SJSA1 (cell line): ENCODE data around the gene CFAP90. TPM values are rescaled to one million over a fixed set of nuclear protein-coding genes. Genes with fewer than 3 reads are reported as not detected.

Experiments used
- DNase-seq, 2 experiments: peaks; one replicate each; pipeline ENCODE4 v3.0.0-alpha.2; 2015 to 2020; ENCODE audit warnings: low spot score in 2 of 2, low read depth in 1 of 2
- H3K27ac ChIP-seq: fragments of 250-450 bp; sonication (Bioruptor Pico); 2 replicates; pipeline ENCODE4 v1.5.1; 2020; ENCODE audit warnings: mild to moderate bottlenecking, moderate library complexity
- H3K27me3 ChIP-seq: fragments of 250-450 bp; sonication (Bioruptor Pico); replicated peaks from 2 replicates; pipeline ENCODE4 v1.5.1; 2020; ENCODE audit warnings: mild to moderate bottlenecking, moderate library complexity
- H3K36me3 ChIP-seq: fragments of 250-450 bp; sonication (Bioruptor Pico); 2 replicates; pipeline ENCODE4 v1.5.1; 2020; ENCODE audit warnings: mild to moderate bottlenecking
- H3K4me1 ChIP-seq: fragments of 250-450 bp; sonication (Bioruptor Pico); replicated peaks from 2 replicates; pipeline ENCODE4 v1.6.1; 2021; ENCODE audit warnings: mild to moderate bottlenecking
- H3K4me3 ChIP-seq: fragments of 250-450 bp; sonication (Bioruptor Pico); 2 replicates; pipeline ENCODE4 v1.5.1; 2020; ENCODE audit warnings: mild to moderate bottlenecking
- H3K9me3 ChIP-seq: fragments of 250-450 bp; sonication (Bioruptor Pico); replicated peaks from 2 replicates; pipeline ENCODE4 v1.5.1; 2020; ENCODE audit warnings: mild to moderate bottlenecking
- total RNA-seq: library from RNA; depleted of rRNA; stranded (reverse); fragments of >200 nt; shearing (Covaris generic); gene quantifications from 2 replicates; pipeline ENCODE4 v1.2.3, GENCODE V29; 2014

Gene CFAP90
- total RNA-seq, 1 experiment from 2014 or later: not detected

DNA sequence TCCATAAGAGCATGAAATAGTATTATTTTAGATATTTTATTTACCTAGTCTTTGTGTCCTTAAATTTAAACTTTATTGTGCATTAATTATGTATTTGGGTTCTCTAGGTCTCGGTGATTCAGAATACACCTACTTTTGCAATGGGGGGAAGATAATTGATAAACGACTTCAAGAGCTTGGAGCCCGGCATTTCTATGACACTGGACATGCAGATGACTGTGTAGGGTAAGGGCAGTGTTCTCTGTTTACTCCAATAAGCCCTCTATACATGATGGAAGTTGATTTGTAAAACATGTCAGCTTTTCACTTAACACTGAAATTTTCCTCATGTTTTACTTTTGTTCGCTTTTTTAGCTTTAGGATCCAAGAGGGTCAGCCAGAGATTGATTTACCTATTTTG is 24.2 kb upstream of the CFAP90 start:
- Histone ChIP-seq H3K27ac (no peak overlapping the region), H3K27me3 (no peaks in the 10 kb centered on the region), H3K36me3 (peaks cover 95% of the 10 kb centered on the region), H3K4me3 (no peak overlapping the region), H3K4me1 (peaks cover 28% of the 10 kb centered on the region), H3K9me3 (no peaks in the 10 kb centered on the region)
- DNase-seq: no peak

DNA sequence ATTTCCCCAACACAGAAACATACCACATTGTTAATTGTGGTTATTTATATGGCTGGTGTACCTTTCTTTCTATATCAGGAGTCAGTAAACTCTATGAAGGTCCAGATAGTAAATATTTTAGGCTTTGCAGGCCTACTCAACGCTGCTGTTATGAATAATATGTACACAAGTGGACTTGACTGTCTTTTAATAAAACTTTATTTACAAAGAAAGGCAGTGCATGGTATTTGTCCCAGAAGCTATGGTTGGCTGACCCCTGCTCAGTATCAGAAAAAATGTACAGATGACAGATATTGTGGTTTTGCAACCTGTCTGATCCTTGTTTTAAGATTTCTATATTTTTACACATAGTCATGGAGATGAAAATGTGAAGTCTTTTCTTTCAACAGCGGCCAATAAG is 23.7 kb upstream of the CFAP90 start:
- Histone ChIP-seq H3K27ac (no peak overlapping the region), H3K36me3 (peaks cover 90% of the 10 kb centered on the region), H3K9me3 (no peaks in the 10 kb centered on the region), H3K27me3 (no peaks in the 10 kb centered on the region), H3K4me3 (no peak overlapping the region), H3K4me1 (peaks cover 32% of the 10 kb centered on the region)
- no peak for DNase-seq

DNA sequence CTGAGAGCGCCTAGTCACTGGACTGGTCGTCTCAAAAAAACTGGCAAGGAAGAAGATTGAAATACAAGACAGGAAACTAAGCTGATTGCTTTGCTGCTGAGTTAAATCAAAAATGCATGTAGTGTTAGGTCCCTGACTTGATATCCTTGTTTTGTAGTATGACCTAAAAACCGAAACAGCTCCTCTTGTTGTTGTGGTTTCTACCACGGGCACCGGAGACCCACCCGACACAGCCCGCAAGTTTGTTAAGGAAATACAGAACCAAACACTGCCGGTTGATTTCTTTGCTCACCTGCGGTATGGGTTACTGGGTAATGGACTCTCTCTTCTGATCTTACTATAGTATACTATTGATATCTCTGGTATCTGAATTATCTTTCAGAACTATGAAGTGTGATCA is 22.3 kb upstream of the CFAP90 start:
- DNase-seq: no peak
- Histone ChIP-seq H3K27ac (no peak overlapping the region), H3K4me1 (peaks cover 28% of the 10 kb centered on the region), H3K27me3 (no peaks in the 10 kb centered on the region), H3K4me3 (no peak overlapping the region), H3K36me3 (peaks cover 86% of the 10 kb centered on the region), H3K9me3 (no peaks in the 10 kb centered on the region)

DNA sequence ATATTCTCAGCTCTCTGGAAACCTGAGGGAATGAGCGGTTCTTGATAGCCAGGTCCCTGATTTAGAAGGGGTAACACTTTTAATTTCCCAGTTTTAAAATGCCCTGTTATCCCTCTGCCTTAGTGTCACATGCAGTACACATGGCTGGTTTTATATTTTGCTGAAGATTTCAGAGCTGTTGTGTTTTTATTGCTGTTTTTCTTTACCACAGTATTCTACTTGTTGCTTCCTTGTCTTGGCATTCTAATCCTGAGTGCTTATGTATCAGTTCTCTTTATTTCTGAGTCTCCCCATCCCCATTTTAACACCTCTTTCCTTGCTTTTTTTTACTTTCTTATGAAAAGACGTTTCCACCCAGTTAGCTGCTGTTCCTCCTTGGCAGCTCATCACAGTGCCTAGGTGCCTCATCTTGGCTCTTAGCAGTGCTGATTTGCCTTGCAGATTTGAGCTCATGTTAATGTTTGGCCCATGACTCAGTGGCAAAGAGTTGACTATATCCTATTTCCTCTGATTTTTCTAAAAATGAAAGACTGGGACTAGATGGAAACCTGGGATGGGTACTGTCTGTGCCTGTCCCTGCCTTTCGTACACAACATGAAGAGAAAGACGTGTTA is 21.7 kb upstream of the CFAP90 start:
- no peak overlapping the region for H3K27ac ChIP-seq
- peaks cover 80% of the 10 kb centered on the region for H3K36me3 ChIP-seq
- no peak for DNase-seq
- no peak overlapping the region for H3K4me3 ChIP-seq
- H3K4me1 ChIP-seq: peaks cover 25% of the 10 kb centered on the region
- H3K9me3 ChIP-seq: no peaks in the 10 kb centered on the region
- H3K27me3 ChIP-seq: no peaks in the 10 kb centered on the region

DNA sequence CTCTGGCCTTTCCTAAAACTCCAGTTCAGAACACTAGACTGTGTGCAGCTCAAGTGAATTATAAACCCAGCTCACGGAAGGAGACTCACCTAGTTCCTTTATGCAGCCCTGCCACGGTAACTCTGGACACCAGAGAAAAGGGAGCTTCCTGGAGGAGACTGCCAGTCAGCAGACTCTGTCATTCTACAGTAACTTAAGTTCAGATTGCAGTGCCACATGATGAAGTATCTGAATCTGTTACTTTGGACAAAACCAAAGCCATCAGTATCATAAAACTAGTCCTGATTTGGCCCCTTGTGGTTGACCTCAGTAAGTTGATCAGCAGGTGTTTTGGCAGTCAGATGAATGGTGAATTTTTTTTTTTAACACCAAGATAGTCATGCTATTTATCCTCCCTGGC is 20.7 kb upstream of the CFAP90 start:
- H3K9me3 ChIP-seq: no peaks in the 10 kb centered on the region
- H3K4me1 ChIP-seq: peaks cover 19% of the 10 kb centered on the region
- H3K27me3 ChIP-seq: no peaks in the 10 kb centered on the region
- H3K36me3 ChIP-seq: peaks cover 78% of the 10 kb centered on the region
- no peak for DNase-seq
- H3K27ac ChIP-seq: no peak overlapping the region
- no peak overlapping the region for H3K4me3 ChIP-seq

DNA sequence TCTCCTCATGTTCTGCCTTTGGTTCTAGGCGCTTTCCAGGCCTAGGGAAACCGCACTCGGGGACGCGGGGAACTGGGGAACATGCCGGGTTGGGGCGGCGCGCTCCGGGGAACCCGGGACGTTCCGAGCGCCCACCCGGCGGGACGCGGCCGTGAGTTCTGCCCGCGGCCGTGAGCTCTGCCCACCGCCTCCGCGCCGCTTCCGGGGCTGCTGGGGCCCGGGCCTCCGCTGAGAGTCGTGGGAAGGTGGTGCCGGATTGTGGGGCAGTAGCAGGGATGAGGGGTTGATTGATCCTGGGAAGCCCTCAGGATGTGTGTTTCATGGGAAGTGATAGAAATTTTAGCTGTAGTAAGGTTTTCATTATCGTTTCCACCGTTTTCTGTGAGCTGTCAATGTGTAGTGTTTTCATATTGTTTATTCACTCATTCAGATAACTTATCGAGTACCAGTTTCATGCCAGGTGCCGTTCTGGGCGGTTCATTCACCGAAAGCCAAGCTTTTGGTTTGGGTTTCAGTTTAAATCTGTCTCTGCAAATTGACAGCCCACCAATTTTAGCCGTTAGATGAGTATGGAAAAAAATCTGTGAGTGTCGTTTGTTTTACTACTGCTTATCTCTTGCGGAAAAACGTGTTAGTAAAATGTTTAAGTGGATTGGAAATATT is 18.7 kb upstream of the CFAP90 start:
- no peak for DNase-seq
- Histone ChIP-seq H3K4me3 (peak overlapping the region; percentile 91), H3K4me1 (peaks cover 15% of the 10 kb centered on the region; the same call in 1 of the 2 replicates), H3K36me3 (peaks cover 74% of the 10 kb centered on the region), H3K27ac (peak overlapping the region; percentile 49), H3K27me3 (no peaks in the 10 kb centered on the region), H3K9me3 (no peaks in the 10 kb centered on the region)

DNA sequence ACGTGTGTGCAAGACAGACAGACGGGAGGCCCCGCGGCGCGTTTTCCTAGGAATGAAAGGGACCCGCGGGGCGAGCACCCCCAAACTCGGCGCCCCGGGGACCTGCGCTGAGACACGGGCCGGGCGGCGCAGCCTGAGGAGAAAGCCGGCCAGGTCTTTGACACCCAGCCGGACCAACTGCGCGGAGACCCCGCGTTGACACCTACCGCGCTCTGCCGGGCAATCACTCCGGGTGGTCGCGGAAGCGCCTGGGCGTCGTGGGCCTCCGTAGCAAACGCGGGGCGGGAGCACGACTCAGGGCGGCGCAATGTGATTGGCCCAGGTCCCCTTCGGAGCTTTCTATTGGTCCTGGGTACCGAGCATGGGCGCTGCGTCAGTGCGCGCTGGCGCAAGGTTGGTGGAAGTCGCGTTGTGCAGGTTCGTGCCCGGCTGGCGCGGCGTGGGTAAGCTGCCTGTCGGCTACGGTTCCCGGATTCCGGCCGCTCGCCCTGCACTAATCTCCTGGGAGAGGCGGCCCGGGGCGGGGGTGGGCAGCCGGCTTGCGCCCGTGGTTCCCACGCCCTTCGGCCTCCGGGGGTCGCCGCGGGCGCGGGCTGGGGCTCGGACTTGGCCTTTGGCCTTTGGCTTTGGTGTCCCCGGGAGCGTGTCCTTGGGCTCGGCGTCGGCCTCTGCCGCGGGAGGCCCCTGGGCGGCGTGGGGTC is 18.0 kb upstream of the CFAP90 start, which contains the start of the genes FASTKD3 and MTRR:
Gene FASTKD3, minus strand, starts transcription at position 259 of the 701 bp plus-strand sequence. CDS start 948 bp downstream, outside the sequence.
Gene MTRR, plus strand, starts transcription at position 376 of the 701 bp plus-strand sequence. CDS start 1,647 bp downstream, outside the sequence.
- Histone ChIP-seq H3K36me3 (peaks cover 71% of the 10 kb centered on the region), H3K4me1 (peaks cover 15% of the 10 kb centered on the region; the same call in 1 of the 2 replicates)

DNA sequence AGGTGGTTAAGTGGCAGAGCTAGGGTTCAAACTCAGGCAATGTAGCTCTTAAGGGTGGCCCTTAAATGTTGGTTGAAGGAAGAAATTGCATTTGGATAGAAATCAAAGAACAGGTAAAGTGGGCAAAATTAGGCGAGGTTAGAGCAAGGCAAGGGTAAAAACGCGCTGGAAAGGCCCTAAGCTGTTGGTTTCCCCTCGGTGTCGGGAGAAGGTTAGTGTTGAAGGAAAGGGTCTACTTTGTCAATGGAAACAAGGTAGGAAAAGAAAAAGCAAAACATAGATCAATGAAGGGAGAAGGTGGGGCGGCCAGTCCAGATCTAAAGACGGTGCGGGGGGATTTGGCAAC is 17.5 kb upstream of the CFAP90 start:
- H3K27ac ChIP-seq: peak overlapping the region; percentile 30; the same call in 1 of the 2 replicates
- no peaks in the 10 kb centered on the region for H3K9me3 ChIP-seq
- no peak for DNase-seq

More for the DNA sequence above, 18.0 kb upstream of the CFAP90 start, which contains the start of the genes FASTKD3 and MTRR:
- peak; percentile 87 to 96 for DNase-seq
- peak within 1 kb of the TSS; percentile 91 for H3K4me3 ChIP-seq
- no peaks in the 10 kb centered on the region for H3K27me3 ChIP-seq
- H3K9me3 ChIP-seq: no peaks in the 10 kb centered on the region
- H3K27ac ChIP-seq: peak within 1 kb of the TSS; percentile 49

DNA sequence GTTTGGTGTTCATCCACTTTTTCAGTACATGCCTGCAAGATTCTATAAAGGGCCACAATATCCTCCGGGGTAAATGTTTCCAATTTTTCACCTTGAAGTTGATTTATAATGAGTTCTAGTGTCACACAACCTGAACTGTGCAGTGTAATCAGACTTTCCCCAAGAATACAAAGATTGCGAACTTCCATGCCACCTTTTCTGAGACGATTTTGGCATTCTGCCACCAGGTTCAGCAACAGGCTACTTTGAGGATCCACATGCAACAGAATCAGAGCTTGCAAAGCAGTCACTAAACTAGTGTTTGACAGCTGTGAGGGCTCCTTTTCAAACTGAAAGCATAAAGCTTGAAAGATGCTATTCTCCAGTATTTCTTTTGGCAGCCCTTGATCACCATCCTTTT is 16.3 kb upstream of the CFAP90 start:
- no peak for DNase-seq
- Histone ChIP-seq H3K27me3 (no peaks in the 10 kb centered on the region), H3K9me3 (no peaks in the 10 kb centered on the region), H3K36me3 (peaks cover 69% of the 10 kb centered on the region), H3K27ac (no peak overlapping the region), H3K4me1 (peaks cover 15% of the 10 kb centered on the region; the same call in 1 of the 2 replicates), H3K4me3 (no peak overlapping the region)

More for the DNA sequence above, 17.5 kb upstream of the CFAP90 start:
- Histone ChIP-seq H3K27me3 (no peaks in the 10 kb centered on the region), H3K4me3 (peak overlapping the region; percentile 91), H3K36me3 (peaks cover 71% of the 10 kb centered on the region), H3K4me1 (peaks cover 15% of the 10 kb centered on the region; the same call in 1 of the 2 replicates)

DNA sequence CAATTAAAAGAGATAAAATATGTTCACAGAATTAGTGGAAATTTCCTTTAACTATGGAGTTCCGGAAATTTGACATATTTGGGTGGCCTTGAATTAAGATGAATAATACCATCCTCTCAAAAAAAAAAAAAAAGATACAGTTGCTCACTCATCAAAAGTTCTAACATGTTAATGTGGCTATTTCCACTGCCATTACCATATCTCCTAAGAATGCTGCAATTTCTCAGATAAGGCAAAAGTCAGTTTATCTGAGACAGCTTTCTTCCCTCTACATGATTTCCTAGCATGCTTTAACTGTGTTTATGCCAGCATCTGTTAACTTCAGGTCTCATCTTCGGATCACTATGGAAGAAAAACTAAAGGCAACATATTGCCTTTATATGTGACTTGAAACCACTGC is 15.3 kb upstream of the CFAP90 start:
- Histone ChIP-seq H3K4me1 (peaks cover 15% of the 10 kb centered on the region; the same call in 1 of the 2 replicates), H3K27ac (no peak overlapping the region), H3K4me3 (no peak overlapping the region), H3K36me3 (peaks cover 68% of the 10 kb centered on the region), H3K27me3 (no peaks in the 10 kb centered on the region), H3K9me3 (no peaks in the 10 kb centered on the region)
- no peak for DNase-seq

DNA sequence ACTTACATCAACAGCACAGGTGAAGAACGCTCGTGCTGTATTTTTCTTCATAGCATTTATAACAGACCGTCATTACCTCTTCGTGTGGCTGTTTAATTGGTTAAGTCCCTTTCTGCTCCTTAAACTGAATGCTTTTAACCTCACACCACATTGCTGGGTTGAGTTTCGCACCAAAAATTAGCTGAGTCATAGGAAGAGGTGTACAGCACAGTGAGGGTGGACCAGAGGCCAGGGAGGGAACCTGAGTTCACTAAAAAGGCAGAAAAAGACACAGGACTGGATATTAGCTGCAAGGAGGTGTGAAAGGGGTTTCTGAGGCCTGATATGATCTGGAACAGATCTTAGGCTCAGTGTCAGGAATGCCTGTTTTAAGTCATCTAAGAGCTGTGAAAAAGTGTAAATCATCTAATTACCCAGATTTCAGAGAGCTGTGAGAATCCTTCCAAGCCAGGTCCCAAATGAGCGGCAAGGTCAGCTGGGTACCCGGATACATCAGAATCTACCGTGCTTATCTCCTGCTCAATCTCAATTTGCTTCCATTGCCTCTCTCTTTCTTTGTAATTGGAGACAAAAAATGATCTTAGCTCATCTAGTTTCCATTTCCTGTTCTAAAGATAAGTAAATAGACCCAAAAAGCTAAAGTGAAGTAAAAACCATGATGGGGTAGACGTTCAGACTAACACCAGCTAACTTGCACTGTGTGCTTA is 7.1 kb upstream of the CFAP90 start:
- DNase-seq: no peak
- Histone ChIP-seq H3K9me3 (no peaks in the 10 kb centered on the region), H3K27me3 (no peaks in the 10 kb centered on the region), H3K4me3 (no peak overlapping the region), H3K27ac (no peak overlapping the region), H3K4me1 (no peaks in the 10 kb centered on the region), H3K36me3 (peaks cover 45% of the 10 kb centered on the region)

DNA sequence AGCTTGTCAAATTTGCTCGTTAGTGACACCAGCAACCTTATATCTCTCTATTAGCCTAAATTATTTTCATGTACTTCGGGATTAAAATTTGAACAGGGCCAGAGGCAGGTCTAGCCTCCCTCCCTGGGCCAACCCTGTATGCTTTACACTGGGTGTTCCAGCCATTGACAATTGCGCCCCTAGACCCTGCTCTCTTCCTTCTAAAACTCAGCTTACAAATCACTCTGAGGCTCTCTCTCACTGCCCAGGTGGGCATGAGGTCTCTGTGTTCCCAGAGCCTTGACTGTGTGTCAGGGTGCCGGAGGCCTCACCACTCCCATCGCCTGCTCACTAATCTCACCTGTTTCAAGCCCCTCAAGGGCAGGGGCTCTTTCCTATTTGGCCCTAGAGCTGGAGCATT is 6.4 kb upstream of the CFAP90 start:
- Histone ChIP-seq H3K4me1 (no peaks in the 10 kb centered on the region), H3K4me3 (no peak overlapping the region), H3K27ac (no peak overlapping the region), H3K9me3 (no peaks in the 10 kb centered on the region), H3K36me3 (peaks cover 39% of the 10 kb centered on the region), H3K27me3 (no peaks in the 10 kb centered on the region)
- DNase-seq: no peak

DNA sequence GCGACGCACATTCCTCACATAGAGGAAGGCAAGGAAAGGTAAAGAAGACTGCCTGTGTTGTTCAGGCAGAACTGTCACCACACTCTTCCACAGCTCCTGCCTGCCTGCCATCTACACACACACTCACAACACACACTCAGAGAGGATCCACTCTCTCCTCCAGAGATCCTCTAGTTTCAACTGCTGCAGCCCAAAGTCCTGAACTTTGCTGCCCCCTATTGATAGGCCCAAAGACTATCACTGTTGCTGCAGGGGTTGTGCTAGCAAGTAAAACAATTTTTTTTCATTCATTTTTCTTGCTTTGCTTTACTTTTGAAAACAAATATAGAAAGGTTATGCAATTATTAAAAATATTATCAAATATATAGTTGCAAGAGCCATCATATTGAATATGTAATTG is 5.9 kb upstream of the CFAP90 start:
- no peaks in the 10 kb centered on the region for H3K9me3 ChIP-seq
- DNase-seq: no peak

More for the DNA sequence above, 5.9 kb upstream of the CFAP90 start:
- Histone ChIP-seq H3K27me3 (no peaks in the 10 kb centered on the region), H3K27ac (no peak overlapping the region), H3K4me1 (no peaks in the 10 kb centered on the region), H3K36me3 (peaks cover 34% of the 10 kb centered on the region), H3K4me3 (no peak overlapping the region)
